ENCODE results near the gene SELENOM.

Gene SELENOM

DNA sequence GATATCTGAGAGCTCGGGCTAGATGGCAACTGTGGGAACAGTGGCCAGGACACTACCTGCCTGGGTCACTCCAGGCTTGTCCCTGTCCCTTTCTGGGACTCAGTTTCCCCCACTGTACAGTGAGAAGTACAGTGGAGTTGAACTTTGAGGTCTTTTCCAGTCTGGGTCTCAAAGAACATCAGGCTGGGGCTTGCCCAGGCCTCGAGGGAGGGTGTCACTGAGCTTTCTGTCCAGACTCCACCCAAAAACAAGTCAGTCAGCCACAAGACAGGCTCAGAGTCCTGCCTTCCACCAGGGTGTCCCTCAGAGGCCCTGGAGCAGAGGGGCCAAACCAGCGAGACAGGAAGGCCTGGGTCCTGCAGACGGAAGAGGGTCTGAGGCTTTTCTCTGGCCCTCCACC lies 34.9 kb upstream of the SELENOM start:
- H3K36me3 ChIP-seq (ENCODE audit: control insufficient read depth, insufficient read depth, low read length), result no peaks in the 10 kb centered on the region
- H3K27me3 ChIP-seq (replicated peaks; ENCODE audit: control insufficient read depth, insufficient read depth, low read length), result no peaks in the 10 kb centered on the region
- DNase-seq (ENCODE audit: extremely low read depth, insufficient read length), result no peak
- TF ChIP-seq, protein P1, sequence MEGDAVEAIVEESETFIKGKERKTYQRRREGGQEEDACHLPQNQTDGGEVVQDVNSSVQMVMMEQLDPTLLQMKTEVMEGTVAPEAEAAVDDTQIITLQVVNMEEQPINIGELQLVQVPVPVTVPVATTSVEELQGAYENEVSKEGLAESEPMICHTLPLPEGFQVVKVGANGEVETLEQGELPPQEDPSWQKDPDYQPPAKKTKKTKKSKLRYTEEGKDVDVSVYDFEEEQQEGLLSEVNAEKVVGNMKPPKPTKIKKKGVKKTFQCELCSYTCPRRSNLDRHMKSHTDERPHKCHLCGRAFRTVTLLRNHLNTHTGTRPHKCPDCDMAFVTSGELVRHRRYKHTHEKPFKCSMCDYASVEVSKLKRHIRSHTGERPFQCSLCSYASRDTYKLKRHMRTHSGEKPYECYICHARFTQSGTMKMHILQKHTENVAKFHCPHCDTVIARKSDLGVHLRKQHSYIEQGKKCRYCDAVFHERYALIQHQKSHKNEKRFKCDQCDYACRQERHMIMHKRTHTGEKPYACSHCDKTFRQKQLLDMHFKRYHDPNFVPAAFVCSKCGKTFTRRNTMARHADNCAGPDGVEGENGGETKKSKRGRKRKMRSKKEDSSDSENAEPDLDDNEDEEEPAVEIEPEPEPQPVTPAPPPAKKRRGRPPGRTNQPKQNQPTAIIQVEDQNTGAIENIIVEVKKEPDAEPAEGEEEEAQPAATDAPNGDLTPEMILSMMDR (IDR thresholded peaks at IDR 0.05; ENCODE audit: insufficient read depth, low read length, poor library complexity, severe bottlenecking), result no peak
- H3K4me3 ChIP-seq (replicated peaks; ENCODE audit: low read depth, low read length), result no peak overlapping the region

DNA sequence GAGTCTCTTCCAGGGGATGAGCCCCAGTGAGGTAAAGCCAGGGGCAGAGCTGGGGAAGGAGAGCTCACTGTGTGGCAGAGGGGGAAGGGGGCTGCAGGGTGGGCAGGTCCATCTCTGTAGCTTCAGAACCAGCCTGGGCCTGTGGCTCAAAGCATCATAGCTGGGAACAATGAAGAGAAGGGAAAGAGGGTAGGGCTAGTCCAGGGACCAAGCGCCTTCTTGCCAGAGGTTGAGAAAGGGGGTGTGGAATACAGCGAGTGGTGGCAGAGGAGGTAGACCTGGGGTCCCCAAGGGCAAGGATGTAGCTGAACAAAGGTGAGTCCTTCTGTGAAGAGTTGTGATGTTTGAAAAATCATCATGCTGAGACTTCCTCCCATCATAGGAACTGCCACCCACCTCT lies 34.2 kb upstream of the SELENOM start:
- TF ChIP-seq, protein P1 (IDR thresholded peaks at IDR 0.05; ENCODE audit: insufficient read depth, low read length, poor library complexity, severe bottlenecking), result no peak
- H3K27me3 ChIP-seq (replicated peaks; ENCODE audit: control insufficient read depth, insufficient read depth, low read length), result no peaks in the 10 kb centered on the region

DNA sequence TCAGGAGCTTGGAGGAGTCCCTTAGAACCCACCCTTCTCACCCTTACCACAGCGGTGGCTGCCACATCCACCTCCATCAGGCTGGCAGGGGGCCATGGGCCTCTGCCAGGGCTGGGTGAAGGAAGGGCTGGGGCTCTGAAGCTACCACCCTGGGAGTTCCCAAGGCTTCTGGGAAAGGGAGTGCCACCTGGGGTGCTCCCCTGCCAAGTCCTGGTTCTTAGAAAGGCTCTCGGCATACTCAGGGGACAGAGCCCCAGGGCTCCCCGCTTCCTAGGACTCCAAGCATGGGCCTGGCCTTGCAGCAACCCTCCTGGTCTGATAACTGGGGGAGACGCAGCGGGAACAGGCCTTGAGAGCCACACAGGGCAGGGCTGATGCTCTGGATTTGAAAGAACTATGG lies 33.4 kb upstream of the SELENOM start:
- no peak for DNase-seq (ENCODE audit: extremely low read depth, insufficient read length)
- TF ChIP-seq, protein P1 (IDR thresholded peaks at IDR 0.05; ENCODE audit: insufficient read depth, low read length, poor library complexity, severe bottlenecking), result no peak
- Histone ChIP-seq H3K36me3 (ENCODE audit: control insufficient read depth, insufficient read depth, low read length) (no peaks in the 10 kb centered on the region), H3K27me3 (replicated peaks; ENCODE audit: control insufficient read depth, insufficient read depth, low read length) (no peaks in the 10 kb centered on the region), H3K4me3 (replicated peaks; ENCODE audit: low read depth, low read length) (no peak overlapping the region)

More for the DNA sequence above, 34.2 kb upstream of the SELENOM start:
- no peak overlapping the region for H3K4me3 ChIP-seq (replicated peaks; ENCODE audit: low read depth, low read length)
- DNase-seq (ENCODE audit: extremely low read depth, insufficient read length), result no peak
- H3K36me3 ChIP-seq (ENCODE audit: control insufficient read depth, insufficient read depth, low read length), result no peaks in the 10 kb centered on the region

DNA sequence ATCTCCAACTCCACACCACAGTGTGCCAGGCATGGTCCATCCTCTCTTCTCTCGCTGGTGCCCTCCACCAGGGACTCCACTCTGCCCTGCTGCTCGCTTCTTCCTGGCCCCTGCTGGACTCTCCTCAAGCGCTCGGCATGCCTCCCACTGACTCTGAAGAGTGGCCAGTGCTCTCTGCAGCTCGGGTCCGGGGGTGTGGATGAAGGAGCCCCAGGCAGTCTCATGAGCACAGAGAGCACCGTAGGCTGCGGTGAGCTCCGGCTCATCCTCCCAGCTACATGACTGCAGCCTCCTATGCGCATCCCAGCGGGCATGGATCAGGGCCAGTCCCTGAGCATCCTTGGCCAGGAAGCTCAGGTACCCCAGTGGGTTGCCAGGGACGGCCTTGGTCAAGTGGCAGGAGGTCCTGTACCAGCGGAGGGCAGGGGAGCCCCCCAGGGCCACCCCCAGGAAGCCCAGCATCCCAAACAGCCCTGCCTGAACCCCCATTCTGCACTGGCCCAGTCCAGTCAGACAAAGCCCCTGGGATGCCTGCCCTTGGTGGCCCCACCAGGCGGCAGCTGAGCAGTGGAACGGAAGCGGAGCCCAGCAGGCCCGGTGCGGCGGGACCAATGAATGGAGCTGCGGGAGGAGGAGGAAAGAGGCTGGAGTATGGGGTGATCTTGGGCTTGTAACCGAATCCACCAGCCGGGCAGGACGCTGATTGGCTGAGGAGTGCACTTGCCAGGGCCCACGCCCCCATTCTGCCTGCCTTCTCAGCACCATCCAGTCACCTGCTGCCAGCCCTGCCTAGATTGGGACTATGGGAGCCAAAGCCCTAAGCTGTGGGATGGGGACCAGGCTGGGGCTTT lies 32.7 kb upstream of the SELENOM start, which contains the start of gene PLA2G3:
PLA2G3 (minus strand) TSS at position 643 of the 851 bp plus-strand sequence; CDS start at position 489, 154 bp downstream.
- DNase-seq (ENCODE audit: extremely low read depth, insufficient read length), result no peak
- no peak within 1 kb of the TSS for H3K4me3 ChIP-seq (replicated peaks; ENCODE audit: low read depth, low read length)
- no peaks in the 10 kb centered on the region for H3K36me3 ChIP-seq (ENCODE audit: control insufficient read depth, insufficient read depth, low read length)
- H3K27me3 ChIP-seq (replicated peaks; ENCODE audit: control insufficient read depth, insufficient read depth, low read length), result no peaks in the 10 kb centered on the region
- TF ChIP-seq, protein P1 (IDR thresholded peaks at IDR 0.05; ENCODE audit: insufficient read depth, low read length, poor library complexity, severe bottlenecking), result no peak

DNA sequence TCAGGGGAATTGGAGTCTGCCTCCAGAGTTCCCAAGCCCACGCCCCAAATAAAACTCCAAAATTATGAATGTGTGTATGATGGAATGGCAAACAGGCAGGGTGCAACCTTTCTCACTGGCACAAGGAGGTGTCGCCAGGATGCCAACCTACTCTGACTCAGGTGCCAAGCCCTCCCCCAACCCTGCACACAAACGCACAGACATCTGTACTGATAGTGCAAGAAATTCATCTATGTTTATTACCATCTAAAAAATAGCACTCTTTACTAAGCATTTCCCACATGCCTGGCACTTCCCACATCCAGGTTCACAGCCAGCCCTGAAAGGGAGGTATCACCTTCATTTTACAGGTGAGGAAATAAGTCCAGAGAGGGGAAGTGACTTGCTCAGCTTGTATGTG lies 31.7 kb upstream of the SELENOM start:
- no peaks in the 10 kb centered on the region for H3K27me3 ChIP-seq (replicated peaks; ENCODE audit: control insufficient read depth, insufficient read depth, low read length)
- H3K36me3 ChIP-seq (ENCODE audit: control insufficient read depth, insufficient read depth, low read length), result no peaks in the 10 kb centered on the region
- TF ChIP-seq, protein P1 (IDR thresholded peaks at IDR 0.05; ENCODE audit: insufficient read depth, low read length, poor library complexity, severe bottlenecking), result no peak
- H3K4me3 ChIP-seq (replicated peaks; ENCODE audit: low read depth, low read length), result no peak overlapping the region
- no peak for DNase-seq (ENCODE audit: extremely low read depth, insufficient read length)
